A172 (cell line): ENCODE results near the gene UBALD1. TPM values are rescaled to one million over a fixed set of nuclear protein-coding genes. Genes with fewer than 3 reads are reported as not detected.

Experiments
- total RNA-seq: library from RNA; depleted of rRNA; stranded (reverse); fragments of >200 nt; shearing (Covaris generic); gene quantifications from 2 replicates; pipeline ENCODE4 v1.2.3, GENCODE V29; 2014; rRNA removed

UBALD1 gene
- total RNA-seq, 1 experiment from 2014 or later: 7.9 TPM

Other genes with a start within 250 kb of the UBALD1 start
- gene VASN, start 243.0 kb downstream of the UBALD1 start, total RNA-seq: 87.4 and 100 TPM in 2 replicates
- gene CORO7, start 198.3 kb downstream of the UBALD1 start, total RNA-seq: 16.5 and 21.0 TPM in 2 replicates
- 86.7 and 91.9 TPM in 2 replicates for gene DNAJA3, start 189.0 kb downstream of the UBALD1 start, total RNA-seq
- 158 and 176 TPM in 2 replicates for gene NMRAL1, start 140.3 kb downstream of the UBALD1 start, total RNA-seq
- gene HMOX2, start 138.5 kb downstream of the UBALD1 start, total RNA-seq: 150 and 159 TPM in 2 replicates
- gene CDIP1, start 76.1 kb downstream of the UBALD1 start, total RNA-seq: 8.5 and 9.8 TPM in 2 replicates
- not detected in 2 replicates for gene C16orf96, start 58.5 kb downstream of the UBALD1 start, total RNA-seq
- gene MGRN1, start 9.9 kb upstream of the UBALD1 start, total RNA-seq: 28.0 and 28.2 TPM in 2 replicates
- 52.4 and 64.6 TPM in 2 replicates for gene NUDT16L1, start 78.7 kb upstream of the UBALD1 start, total RNA-seq
- gene ANKS3, start 119.4 kb upstream of the UBALD1 start, total RNA-seq: 12.0 and 19.6 TPM in 2 replicates
- 1.7 and 5.2 TPM in 2 replicates for gene DNAAF8, start 119.6 kb upstream of the UBALD1 start, total RNA-seq
- gene ZNF500, start 152.3 kb upstream of the UBALD1 start, total RNA-seq: 19.8 and 25.1 TPM in 2 replicates
- gene SEPTIN12, start 173.5 kb upstream of the UBALD1 start, total RNA-seq: not detected in 2 replicates
- not detected in 2 replicates for gene SMIM22, start 180.5 kb upstream of the UBALD1 start, total RNA-seq
- gene ROGDI, start 187.7 kb upstream of the UBALD1 start, total RNA-seq: 25.8 and 33.3 TPM in 2 replicates
- 46.1 and 47.5 TPM in 2 replicates for gene GLYR1, start 232.4 kb upstream of the UBALD1 start, total RNA-seq
- gene UBN1, start 232.6 kb upstream of the UBALD1 start, total RNA-seq: 40.8 and 41.0 TPM in 2 replicates